Mesenchymal stem cell (in vitro differentiated cells and primary cell): ENCODE results near the gene SHC3.

Experiments used
- DNase-seq: peaks from one replicate; pipeline ENCODE4 v3.0.0-alpha.2; 2013
- H2AFZ ChIP-seq: one replicate; pipeline ENCODE4 v1.6.1; 2013; ENCODE audit warnings: low read depth, mild to moderate bottlenecking, control low read depth, inconsistent platforms, low read length, moderate library complexity
- H2AK5ac ChIP-seq: 2 replicates; pipeline ENCODE4 v1.6.1; 2013; ENCODE audit warnings: low read length, moderate library complexity, mild to moderate bottlenecking, inconsistent platforms; ENCODE audit not compliant: severe bottlenecking
- H2BK120ac ChIP-seq: one replicate; pipeline ENCODE4 v1.6.1; 2013; ENCODE audit warnings: low read depth, mild to moderate bottlenecking, inconsistent platforms, low read length, moderate library complexity
- H2BK12ac ChIP-seq, 2 experiments: one replicate each; pipeline ENCODE4 v1.6.1; 2013; ENCODE audit warnings: inconsistent platforms in 2 of 2, low read length in 2 of 2, mild to moderate bottlenecking in 2 of 2, moderate library complexity in 2 of 2, control low read depth in 1 of 2
- H2BK15ac ChIP-seq: one replicate; pipeline ENCODE4 v1.6.1; 2013; ENCODE audit warnings: mild to moderate bottlenecking, low read depth, inconsistent platforms; ENCODE audit not compliant: poor library complexity, severe bottlenecking
- H2BK5ac ChIP-seq: 2 replicates; pipeline ENCODE4 v1.6.1; 2013; ENCODE audit warnings: low read depth, mild to moderate bottlenecking, low read length, control low read depth, inconsistent platforms; ENCODE audit not compliant: poor library complexity, severe bottlenecking
- H3K14ac ChIP-seq, 2 experiments: one replicate each; pipeline ENCODE4 v1.6.1; 2013; ENCODE audit warnings: inconsistent platforms in 2 of 2, low read length in 2 of 2, control low read depth in 1 of 2, mild to moderate bottlenecking in 1 of 2, moderate library complexity in 1 of 2
- H3K18ac ChIP-seq, 2 experiments: one replicate each; pipeline ENCODE4 v1.6.1; 2013; ENCODE audit warnings: inconsistent platforms in 2 of 2, low read length in 2 of 2, control low read depth in 1 of 2, low read depth in 1 of 2, mild to moderate bottlenecking in 1 of 2
- H3K23ac ChIP-seq, 2 experiments: one replicate each; pipeline ENCODE4 v1.6.1; 2013; ENCODE audit warnings: inconsistent platforms in 2 of 2, low read length in 2 of 2, mild to moderate bottlenecking in 2 of 2, moderate library complexity in 2 of 2, control low read depth in 1 of 2
- H3K27ac ChIP-seq: 2 replicates; pipeline ENCODE4 v1.5.1; 2013; ENCODE audit warnings: mild to moderate bottlenecking, moderate library complexity, low read length, control low read depth, inconsistent platforms; ENCODE audit not compliant: poor library complexity, severe bottlenecking
- H3K27me3 ChIP-seq, 2 experiments: 2 replicates each; pipeline versions ENCODE4 v1.6.1 to v1.7.0; 2013; ENCODE audit warnings: low read length in 2 of 2, mild to moderate bottlenecking in 2 of 2, moderate library complexity in 2 of 2, control low read depth in 1 of 2, inconsistent platforms in 1 of 2; ENCODE audit not compliant: control insufficient read depth in 1 of 2, insufficient read depth in 1 of 2
- H3K36me3 ChIP-seq, 2 experiments: 2 replicates each; pipeline versions ENCODE4 v1.6.1 to v1.7.0; 2013; ENCODE audit warnings: low read length in 2 of 2, control low read depth in 1 of 2, inconsistent platforms in 1 of 2, low read depth in 1 of 2, mild to moderate bottlenecking in 1 of 2; ENCODE audit not compliant: insufficient read depth in 2 of 2, control insufficient read depth in 1 of 2
- H3K4ac ChIP-seq, 2 experiments: one replicate each; pipeline ENCODE4 v1.6.1; 2013; ENCODE audit warnings: inconsistent platforms in 2 of 2, low read length in 2 of 2, mild to moderate bottlenecking in 2 of 2, moderate library complexity in 2 of 2, control low read depth in 1 of 2, low read depth in 1 of 2
- H3K4me1 ChIP-seq: 2 replicates; pipeline ENCODE4 v1.6.1; 2013; ENCODE audit warnings: low read depth, low read length, control low read depth; ENCODE audit not compliant: control insufficient read depth, insufficient read depth
- H3K4me2 ChIP-seq: 2 replicates; pipeline ENCODE4 v1.6.1; 2013; ENCODE audit warnings: low read length, mild to moderate bottlenecking, inconsistent platforms; ENCODE audit not compliant: poor library complexity, severe bottlenecking
- H3K4me3 ChIP-seq, 2 experiments: 2 replicates each; pipeline versions ENCODE4 v1.5.1 to v1.7.0; 2013; ENCODE audit warnings: low read length in 2 of 2, mild to moderate bottlenecking in 2 of 2, control low read depth in 1 of 2, low read depth in 1 of 2; ENCODE audit not compliant: insufficient read depth in 1 of 2
- H3K79me1 ChIP-seq: replicated peaks from 2 replicates; pipeline ENCODE4 v1.6.1; 2013; ENCODE audit warnings: mild to moderate bottlenecking, control low read depth, low read length, inconsistent platforms; ENCODE audit not compliant: poor library complexity, severe bottlenecking
- H3K9ac ChIP-seq: 2 replicates; pipeline ENCODE4 v1.7.0; 2013; ENCODE audit warnings: mild to moderate bottlenecking, low read length, moderate library complexity
- H3K9me3 ChIP-seq: 2 replicates; pipeline ENCODE4 v1.7.0; 2013; ENCODE audit warnings: mild to moderate bottlenecking, low read length; ENCODE audit not compliant: control insufficient read depth
- H4K8ac ChIP-seq: one replicate; pipeline ENCODE4 v1.6.1; 2013; ENCODE audit warnings: inconsistent platforms, mild to moderate bottlenecking, low read length, moderate library complexity
- H4K91ac ChIP-seq: one replicate; pipeline ENCODE4 v1.6.1; 2013; ENCODE audit warnings: mild to moderate bottlenecking, low read length, inconsistent platforms
- WGBS: methylation state at CpG from one replicate; pipeline ENCODE4 v1.1.7; 2013; ENCODE audit warnings: mixed read lengths; 5-methylcytosine and 5-hydroxymethylcytosine counted together

Gene SHC3

DNA sequence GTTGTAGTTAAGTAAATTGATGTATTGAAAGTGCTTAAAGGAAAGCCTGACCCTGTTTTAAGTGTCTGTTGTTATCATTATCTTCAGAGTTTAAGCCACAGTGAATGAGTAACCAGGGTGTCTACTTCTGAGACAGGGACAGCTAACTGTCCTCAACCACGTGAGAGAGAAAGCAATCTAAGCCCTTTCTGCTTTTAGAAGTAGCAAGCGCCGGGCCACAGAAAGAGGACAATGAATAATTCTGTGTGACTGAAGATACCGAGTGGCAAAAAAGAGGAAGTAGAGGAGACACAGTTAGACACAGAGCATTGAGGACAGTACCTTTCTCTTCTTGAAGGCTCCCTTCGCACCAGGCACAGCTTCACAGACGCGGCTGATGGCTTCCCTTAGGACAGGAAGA is 101.1 kb downstream of the SHC3 start:
- no peak overlapping the region for H2BK5ac ChIP-seq
- H2BK120ac ChIP-seq, result no peak overlapping the region
- no peak overlapping the region for H3K18ac ChIP-seq
- H3K36me3 ChIP-seq, result peaks cover 6 to 9% of the 10 kb centered on the region in 2 experiments
- peak overlapping the region; percentile 1 for H3K27ac ChIP-seq
- H3K4ac ChIP-seq, result no peak overlapping the region
- H3K23ac ChIP-seq, result no peak overlapping the region
- no peak overlapping the region for H3K4me3 ChIP-seq
- H3K9me3 ChIP-seq, result no peaks in the 10 kb centered on the region
- peak; percentile 40 for DNase-seq
- peaks cover 4% of the 10 kb centered on the region for H3K79me1 ChIP-seq
- no peak overlapping the region for H2AK5ac ChIP-seq
- H4K91ac ChIP-seq, result no peak overlapping the region
- 36% methylated on average over 7 of the region's 7 CpGs for WGBS
- no peaks in the 10 kb centered on the region for H3K27me3 ChIP-seq
- no peak overlapping the region for H2AFZ ChIP-seq
- H2BK15ac ChIP-seq, result no peak overlapping the region
- no peak overlapping the region for H2BK12ac ChIP-seq
- H3K4me2 ChIP-seq, result peak overlapping the region; percentile 4
- H3K9ac ChIP-seq, result no peak overlapping the region
- H4K8ac ChIP-seq, result no peak overlapping the region
- peaks cover 7% of the 10 kb centered on the region for H3K4me1 ChIP-seq
- no peak overlapping the region for H3K14ac ChIP-seq

DNA sequence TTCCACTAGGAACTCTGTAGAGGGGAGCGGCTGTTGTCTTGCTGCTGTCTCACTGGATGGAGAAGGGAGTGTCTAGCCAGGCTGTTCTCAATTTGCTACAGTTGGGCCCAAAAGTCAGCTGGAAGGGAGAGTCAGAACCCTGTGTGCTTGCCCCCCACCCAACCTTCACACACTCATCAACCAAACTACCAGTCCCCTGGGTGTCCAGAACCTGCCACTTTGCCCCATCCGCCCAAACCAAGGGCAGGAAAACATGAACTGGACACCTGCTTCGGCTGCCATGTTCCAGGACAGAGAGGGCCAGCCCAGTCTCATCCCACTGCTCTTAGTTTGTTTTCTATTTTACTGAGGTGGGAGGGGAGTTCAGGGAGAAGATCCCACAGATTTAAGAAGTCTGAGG is 105.2 kb downstream of the SHC3 start:
- Histone ChIP-seq H3K27ac (no peak overlapping the region), H2AFZ (no peak overlapping the region), H3K4me2 (no peak overlapping the region), H3K4ac (no peak overlapping the region), H3K23ac (no peak overlapping the region), H4K8ac (no peak overlapping the region), H4K91ac (no peak overlapping the region), H3K36me3 (peaks cover 8 to 22% of the 10 kb centered on the region in 2 experiments), H3K79me1 (peaks cover 1% of the 10 kb centered on the region), H3K4me1 (peaks cover 5% of the 10 kb centered on the region), H2BK5ac (no peak overlapping the region), H2BK15ac (no peak overlapping the region), H3K9ac (no peak overlapping the region), H3K27me3 (no peaks in the 10 kb centered on the region), H2BK120ac (no peak overlapping the region), H3K14ac (no peak overlapping the region), H2BK12ac (no peak overlapping the region), H3K4me3 (no peak overlapping the region), H3K18ac (no peak overlapping the region), H2AK5ac (no peak overlapping the region), H3K9me3 (no peaks in the 10 kb centered on the region)
- WGBS, result 92% methylated on average over 3 of the region's 3 CpGs
- DNase-seq, result no peak

GRCh38 chr9:89071591-89071990 is 107.0 kb downstream of the SHC3 start:
- Histone ChIP-seq H2BK15ac (no peak overlapping the region), H2BK120ac (no peak overlapping the region), H3K4ac (no peak overlapping the region), H3K36me3 (peaks cover 11 to 24% of the 10 kb centered on the region in 2 experiments), H3K4me1 (no peaks in the 10 kb centered on the region), H3K4me3 (no peak overlapping the region), H3K14ac (no peak overlapping the region), H4K91ac (no peak overlapping the region), H3K79me1 (no peaks in the 10 kb centered on the region), H3K9me3 (no peaks in the 10 kb centered on the region), H3K9ac (no peak overlapping the region), H2AFZ (no peak overlapping the region), H3K18ac (no peak overlapping the region), H2AK5ac (no peak overlapping the region), H3K27ac (no peak overlapping the region), H4K8ac (no peak overlapping the region), H3K27me3 (no peaks in the 10 kb centered on the region), H3K23ac (no peak overlapping the region), H3K4me2 (no peak overlapping the region), H2BK5ac (no peak overlapping the region), H2BK12ac (no peak overlapping the region)
- DNase-seq, result no peak
- WGBS, result 81% methylated on average over 4 of the region's 4 CpGs

- Histone ChIP-seq H3K9ac (no peak overlapping the region), H2BK5ac (no peak overlapping the region), H3K27me3 (no peaks in the 10 kb centered on the region), H4K91ac (no peak overlapping the region), H3K14ac (no peak overlapping the region), H3K4me2 (no peak overlapping the region), H3K23ac (no peak overlapping the region), H3K4ac (no peak overlapping the region), H2AFZ (no peak overlapping the region), H3K4me3 (no peak overlapping the region), H3K27ac (no peak overlapping the region), H4K8ac (no peak overlapping the region), H3K18ac (no peak overlapping the region), H2AK5ac (no peak overlapping the region), H3K79me1 (no peaks in the 10 kb centered on the region), H3K9me3 (no peaks in the 10 kb centered on the region), H3K4me1 (no peaks in the 10 kb centered on the region), H2BK120ac (no peak overlapping the region), H3K36me3 (peaks cover 10 to 23% of the 10 kb centered on the region in 2 experiments), H2BK15ac (no peak overlapping the region), H2BK12ac (no peak overlapping the region)
- WGBS, result 89% methylated on average over 4 of the region's 4 CpGs
- DNase-seq, result no peak
These were observed 111.8 kb downstream of the SHC3 start for GRCh38 chr9:89066835-89067234.
